HG03066 (cell line): ENCODE data around the gene CEP162.
"Not testable (repeated sequence)": the region's sequence is repeated elsewhere in the genome, so short reads cannot be mapped to it uniquely, and the experiment has no call there.

Source experiments
- ATAC-seq: cut with Tn5 transposase; IDR thresholded peaks from one replicate; pipeline ENCODE4 v1.9.1; 2021; ENCODE audit warnings: low read depth; ENCODE audit not compliant: unreplicated experiment

CEP162 gene

DNA sequence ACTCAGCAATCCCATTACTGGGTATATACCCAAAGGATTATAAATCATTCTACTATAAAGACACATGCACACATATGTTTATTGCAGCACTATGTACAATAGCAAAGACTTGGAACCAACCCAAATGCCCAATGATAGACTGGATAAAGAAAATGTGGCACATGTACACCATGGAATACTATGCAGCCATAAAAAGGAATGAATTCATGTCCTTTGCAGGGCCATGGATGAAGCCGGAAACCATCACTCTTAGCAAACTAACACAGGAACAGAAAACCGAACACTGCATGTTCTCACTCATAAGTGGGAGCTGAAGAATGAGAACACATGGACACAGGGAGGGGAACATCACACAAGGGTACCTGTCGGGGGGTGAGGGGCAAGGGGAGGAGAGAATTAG is 63.1 kb downstream of the CEP162 start:
- ATAC-seq: not testable (repeated sequence)

DNA sequence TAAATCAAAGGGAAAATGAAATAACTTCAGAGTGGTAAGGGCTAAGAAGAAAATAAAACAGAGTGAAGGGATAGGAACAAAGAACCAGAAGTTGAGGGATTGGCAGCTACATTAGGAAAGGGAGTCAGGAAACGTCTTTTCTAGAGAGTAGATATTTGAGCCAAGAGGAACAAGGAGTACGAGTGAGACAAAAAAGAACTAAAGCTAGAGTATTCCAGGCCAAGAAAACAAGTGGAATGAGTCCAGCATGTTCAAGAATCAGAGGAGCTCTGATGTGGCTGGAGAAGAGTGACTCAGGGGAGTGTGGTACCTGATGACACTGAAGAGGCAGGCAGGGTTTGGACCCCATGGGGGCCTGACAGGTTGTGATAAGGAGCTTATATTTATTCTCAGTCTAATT is 66.3 kb downstream of the CEP162 start:
- no peak for ATAC-seq

DNA sequence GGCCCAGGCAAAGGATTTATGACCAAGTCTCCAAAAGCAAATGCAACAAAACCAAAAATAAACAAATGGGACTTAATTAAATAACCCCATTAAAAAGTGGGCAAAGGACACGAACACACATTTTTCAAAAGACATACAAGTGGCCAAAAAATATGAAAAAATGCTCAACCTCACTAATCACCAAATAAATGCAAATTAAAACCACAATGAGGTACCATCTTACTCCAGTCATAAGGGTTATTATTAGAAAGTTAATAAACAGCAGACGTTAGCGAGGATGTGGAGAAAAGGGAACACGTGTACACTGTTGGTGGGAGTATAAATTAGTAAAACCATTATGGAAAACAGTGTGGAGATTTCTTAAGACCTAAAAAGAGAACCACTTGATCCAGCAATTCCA is 71.1 kb downstream of the CEP162 start:
- no peak for ATAC-seq

DNA sequence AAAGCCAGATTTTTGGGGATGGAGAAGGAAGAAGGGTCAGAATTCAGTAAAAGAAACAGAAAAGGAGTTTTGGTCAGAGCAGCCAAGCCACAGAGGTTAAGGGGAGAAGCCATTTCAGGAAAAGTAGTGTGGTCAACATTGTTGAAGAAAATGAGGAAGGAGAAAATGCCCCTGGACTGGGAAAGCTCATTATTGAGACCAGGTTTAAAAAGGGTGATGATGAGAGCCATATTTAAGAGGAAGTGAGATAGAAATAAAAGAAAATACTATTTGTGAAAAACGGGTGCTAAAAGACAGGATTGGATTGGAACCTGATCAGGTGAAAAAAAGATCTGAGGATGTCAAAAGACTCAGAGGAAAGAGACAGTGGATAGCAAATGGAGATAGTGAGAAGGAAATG is 75.8 kb downstream of the CEP162 start:
- no peak for ATAC-seq

DNA sequence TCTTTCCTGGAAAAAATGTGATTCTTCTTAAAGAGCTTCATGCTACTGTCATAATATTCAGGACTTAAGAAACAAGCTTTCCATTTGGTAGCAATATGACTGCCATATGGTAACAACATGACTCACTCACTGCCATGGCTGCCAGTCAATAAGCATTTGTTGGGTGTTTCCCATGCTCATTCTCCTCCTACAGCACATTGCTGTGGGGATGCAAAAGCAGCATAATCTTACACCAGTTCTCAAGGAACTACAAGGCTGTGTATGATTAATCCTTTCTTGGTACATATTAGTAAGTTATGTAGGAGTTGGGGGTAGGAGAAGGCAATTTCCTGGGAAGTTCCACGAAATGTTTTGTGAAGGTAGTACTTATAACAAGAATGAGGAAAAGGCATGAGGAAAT is 76.7 kb downstream of the CEP162 start:
- ATAC-seq: no peak

DNA sequence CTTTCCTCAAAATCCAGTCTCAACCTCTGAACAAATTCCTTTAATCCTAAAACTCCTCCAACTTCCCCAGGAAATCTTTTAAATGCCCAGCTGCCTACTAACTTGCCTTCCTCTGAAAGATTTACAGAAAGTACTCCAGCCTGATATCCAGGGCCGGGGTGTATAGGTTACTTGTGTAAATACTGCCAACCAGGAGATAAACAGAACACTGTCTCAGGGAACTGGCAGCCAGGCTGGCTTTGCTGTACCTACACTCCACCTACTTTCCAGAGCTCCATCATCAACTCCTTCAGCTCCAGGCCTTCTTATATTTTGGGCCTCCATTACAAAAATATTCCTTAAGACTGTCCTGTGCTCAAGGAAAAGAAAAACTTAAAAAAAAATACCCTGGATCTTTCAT is 85.9 kb downstream of the CEP162 start:
- ATAC-seq: no peak

DNA sequence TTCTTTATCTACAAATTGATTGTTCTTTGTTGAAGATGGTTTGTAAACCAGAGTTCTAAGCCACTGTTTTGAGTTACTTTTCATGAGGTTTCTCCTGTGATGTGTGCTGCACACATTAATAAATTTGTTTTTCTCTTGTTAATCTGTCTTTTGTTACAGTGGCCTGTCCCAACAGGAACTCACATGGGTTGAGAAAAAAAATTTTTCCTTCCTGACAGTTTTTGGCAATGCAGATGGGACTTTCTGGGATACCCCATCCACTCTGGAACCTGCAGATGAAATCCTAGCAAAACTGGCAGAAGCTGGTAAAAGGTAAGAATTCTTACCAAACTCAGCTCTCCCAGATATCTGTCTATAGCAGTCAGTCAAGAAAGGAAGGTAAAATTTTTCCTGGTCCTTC is 88.1 kb downstream of the CEP162 start:
- ATAC-seq: no peak

DNA sequence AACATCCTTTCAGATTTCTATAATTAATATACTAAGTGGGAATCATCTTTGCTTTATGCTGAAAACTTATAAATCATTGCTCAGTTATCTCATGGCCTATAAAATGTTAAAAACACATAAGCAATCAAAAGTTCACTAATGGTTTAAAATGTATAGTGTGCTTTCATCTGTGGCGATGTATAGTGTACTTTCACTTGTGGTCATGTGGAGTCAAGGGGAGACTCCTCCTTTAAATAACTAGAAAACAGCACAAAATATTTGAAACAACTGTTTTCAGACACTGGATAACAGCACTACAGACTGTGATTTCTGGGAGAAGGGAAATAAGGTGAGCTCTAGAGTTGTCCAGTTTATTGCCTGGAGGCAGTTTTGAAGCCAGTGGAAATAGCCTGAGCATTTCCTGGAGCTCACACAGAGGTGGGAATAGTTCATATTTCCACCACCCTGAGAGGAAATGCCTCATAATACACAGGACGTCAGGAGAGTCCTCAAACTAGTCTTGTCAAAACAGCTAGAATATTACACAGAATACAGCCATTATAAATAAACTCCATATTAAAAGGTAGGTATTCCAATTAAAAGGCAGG is 89.4 kb downstream of the CEP162 start:
- ATAC-seq: no peak

DNA sequence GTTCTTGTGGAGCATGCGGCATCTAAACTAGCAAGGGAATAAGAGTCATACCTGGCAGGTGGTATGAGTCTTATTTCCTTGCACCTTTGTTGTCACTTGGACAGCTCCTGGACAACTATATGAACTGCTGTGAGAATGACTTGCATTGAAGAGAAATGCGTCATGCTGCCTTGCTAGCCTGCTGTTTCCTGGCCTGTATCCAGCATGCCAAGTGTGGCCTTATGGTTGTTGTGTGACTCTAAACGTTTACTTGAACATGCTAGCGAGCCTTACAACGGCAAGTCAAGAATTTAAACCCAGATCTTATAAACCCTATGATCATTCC is 90.4 kb downstream of the CEP162 start:
- ATAC-seq: no peak

DNA sequence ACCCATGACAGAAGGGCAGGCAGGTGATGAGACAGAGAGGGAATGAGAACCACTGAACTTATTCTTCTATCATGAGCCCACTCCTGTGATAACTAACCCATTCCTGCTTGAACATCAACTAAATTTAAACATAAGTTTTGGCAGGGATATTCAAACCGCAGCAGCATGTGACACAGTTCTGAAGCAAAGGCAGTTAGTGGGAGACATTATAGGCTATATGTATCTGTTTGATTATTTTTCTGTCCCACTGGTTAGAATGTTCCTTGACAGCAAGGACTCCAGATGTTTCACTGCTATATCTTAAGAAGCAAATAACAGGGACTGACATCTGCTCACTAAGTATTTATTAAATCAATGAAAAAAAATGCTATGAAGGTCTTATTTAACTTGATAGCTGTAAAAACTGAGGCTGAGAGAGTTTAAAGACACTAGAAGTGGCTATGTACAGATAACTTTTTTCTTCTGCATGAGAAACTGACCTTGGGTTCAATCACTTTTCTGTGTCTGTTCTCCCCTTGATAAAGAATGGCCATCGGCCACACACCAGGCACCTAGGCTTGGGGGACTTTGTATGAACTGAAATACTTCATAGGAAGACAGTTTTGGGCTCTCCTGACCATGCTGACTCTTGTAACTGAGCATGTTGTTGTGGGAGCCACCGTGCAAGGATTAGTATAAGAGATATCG is 90.9 kb downstream of the CEP162 start:
- ATAC-seq: no peak

DNA sequence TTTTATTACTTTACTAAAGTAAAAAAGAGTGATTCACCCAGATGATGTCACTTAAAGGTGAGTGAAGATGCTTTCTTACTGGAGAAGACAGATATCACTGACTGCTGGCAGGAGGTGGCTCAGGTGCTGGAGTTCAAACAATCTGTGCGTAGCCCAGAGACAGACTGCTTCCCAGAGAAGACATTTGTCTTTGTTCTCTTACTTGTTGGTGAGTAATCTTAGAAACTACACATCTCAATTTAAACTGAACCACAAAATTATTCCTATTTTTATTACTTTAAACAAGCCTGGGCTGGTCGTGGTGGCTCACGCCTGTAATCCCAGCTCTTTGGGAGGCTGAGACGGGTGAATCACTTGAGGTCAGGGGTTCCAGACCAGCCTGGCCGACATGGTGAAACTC is 92.2 kb downstream of the CEP162 start:
- ATAC-seq: no peak

DNA sequence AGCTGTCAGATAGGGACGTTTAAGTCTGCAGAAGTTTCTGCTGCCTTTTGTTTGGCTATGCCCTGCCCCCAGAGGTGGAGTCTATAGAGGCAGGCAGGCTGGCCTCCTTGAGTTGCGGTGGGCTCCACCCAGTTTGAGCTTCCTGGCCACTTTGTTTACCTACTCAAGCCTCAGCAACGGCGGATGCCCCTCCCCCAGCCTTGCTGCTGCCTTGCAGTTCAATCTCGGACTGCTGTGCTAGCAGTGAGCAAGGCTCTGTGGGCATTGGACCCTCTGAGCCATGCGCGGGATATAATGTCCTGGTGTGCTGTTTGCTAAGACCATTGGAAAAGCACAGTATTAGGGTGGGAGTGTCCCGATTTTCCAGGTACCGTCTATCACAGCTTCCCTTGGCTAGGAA is 94.1 kb downstream of the CEP162 start:
- ATAC-seq: not testable (repeated sequence)

DNA sequence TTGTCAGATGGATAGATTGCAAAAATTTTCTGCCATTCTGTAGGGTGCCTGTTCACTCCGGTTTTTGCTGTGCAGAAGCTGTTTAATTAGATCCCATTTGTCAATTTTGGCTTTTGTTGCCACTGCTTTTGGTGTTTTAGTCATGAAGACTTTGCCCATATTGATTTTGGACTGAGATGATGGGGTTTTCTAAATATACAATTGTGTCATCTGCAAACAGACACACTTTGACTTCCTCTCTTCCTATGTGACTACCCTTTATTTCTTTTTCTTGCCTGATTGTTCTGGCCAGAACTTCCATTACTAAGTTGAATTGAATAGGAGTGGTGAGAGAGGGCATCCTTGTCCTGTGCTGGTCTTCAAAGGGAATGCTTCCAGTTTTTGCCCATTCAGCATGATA is 97.9 kb downstream of the CEP162 start:
- not testable (repeated sequence) for ATAC-seq

DNA sequence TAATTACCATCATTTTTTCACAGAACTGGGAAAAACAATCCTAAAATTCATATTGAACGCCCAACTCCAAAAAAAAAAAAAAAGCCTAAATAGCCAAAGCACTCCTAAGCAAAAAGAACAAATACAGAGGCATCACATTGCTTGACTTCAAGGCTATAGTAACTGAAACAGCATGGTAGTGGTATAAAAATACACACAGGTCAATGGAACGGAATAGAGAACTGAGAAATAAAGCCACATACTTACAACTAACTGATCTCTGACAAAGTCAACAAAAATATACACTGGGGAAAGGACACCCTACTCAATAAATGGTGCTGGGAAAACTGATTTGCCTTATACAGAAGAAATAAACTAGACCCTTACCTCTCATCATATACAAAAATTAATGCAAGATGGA is 104.3 kb downstream of the CEP162 start:
- no peak for ATAC-seq

DNA sequence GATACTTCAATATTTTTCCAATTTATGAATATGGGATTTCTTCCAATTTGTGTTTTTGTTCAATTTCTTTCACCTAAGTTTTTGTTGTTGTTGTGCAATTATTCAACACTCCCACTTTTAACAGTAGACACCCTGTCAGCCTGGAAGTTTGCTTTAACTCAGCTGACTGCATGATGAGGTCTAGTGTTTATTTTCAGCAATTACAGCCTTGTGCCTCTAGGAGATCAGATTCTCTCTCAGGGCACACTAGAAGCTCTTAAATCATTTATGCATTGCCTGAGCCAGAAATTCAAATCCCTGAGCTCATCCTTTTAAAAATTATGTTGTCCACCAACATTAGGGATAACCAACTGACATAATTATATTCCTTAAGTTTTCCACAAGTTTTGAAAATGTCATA is 108.2 kb downstream of the CEP162 start:
- no peak for ATAC-seq

DNA sequence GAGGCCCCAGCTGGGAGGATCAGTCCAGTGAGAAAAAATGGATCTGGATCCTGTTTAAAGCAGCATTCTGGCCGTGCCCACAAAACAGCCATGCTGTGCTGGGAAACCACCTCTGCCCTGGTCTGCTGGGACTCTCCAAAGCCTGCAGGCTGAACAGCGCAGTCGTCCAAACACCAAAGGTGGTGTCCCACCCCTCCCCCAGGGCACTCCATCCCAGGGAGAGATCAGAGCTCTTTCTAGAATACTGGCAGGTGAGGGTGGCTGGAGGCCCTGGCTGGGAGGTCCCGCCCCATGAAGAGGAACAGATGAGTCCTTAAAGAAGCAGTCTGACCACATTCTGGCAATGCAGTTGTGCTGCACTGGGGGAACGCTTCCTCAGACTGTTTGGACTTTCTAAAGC is 109.3 kb downstream of the CEP162 start:
- no peak for ATAC-seq

DNA sequence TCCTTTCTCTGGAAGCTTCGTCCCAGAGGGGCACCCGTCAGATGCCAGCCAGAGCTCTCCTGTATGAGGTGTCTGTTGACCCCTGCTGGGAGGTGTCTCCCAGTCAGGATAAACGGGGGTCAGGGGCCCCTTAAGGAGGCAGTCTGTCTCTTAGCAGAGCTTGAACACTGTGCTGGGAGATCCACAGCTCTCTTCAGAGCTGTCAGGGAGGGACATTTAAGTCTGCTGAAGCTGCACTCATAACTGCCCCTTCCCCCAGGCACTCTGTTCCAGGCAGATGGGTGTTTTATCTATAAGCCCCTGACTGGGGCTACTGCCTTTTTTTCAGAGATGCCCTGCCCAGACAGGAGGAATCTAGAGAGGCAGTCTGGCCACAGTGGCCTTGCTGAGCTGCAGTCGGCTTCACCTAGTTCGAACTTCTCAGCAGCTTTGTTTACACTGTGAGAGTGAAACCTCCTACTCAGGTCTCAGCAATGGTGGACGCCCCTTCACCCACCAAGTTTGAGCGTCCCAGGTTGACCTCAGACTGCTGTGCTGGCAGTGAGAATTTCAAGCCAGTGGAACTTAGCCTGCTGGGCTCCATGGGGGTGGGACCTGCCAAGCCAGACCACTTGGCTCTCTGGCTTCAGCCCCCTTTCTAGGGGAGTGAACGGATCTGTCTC is 112.4 kb downstream of the CEP162 start:
- ATAC-seq: not testable (repeated sequence)

DNA sequence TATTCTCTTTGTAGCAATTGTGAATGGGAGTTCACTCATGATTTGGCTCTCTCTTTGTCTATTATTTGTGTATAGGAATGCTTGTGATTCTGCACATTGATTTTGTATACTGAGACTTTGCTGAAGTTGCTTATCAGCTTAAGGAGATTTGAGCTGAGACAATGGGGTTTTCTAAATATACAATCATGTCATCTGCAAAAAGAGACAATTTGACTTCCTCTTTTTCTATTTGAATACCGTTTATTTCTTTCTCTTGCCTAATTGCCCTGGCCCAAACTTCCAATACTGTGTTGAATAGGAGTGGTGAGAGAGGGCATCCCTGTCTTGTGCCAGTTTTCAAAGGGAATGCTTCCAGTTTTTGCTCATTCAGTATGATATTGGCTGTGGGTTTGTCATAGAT is 116.1 kb downstream of the CEP162 start:
- ATAC-seq: not testable (repeated sequence)

DNA sequence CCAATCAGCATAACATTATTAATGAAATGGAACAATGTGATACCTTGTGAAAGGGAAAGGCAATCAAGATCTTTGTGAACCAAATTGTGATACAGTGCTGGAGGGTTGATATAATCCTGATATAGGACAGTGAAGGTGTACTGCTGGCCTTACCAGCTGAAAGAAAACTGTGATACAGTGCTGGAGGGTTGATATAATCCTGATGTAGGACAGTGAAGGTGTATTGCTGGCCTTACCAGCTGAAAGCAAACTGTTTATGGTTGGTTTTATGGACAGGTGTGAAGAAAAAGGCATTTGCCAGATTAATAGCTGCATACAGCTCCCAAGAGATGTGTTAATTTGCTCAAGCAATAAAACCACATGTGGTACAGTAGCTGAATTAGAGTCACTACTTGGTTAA is 119.9 kb downstream of the CEP162 start:
- no peak for ATAC-seq

DNA sequence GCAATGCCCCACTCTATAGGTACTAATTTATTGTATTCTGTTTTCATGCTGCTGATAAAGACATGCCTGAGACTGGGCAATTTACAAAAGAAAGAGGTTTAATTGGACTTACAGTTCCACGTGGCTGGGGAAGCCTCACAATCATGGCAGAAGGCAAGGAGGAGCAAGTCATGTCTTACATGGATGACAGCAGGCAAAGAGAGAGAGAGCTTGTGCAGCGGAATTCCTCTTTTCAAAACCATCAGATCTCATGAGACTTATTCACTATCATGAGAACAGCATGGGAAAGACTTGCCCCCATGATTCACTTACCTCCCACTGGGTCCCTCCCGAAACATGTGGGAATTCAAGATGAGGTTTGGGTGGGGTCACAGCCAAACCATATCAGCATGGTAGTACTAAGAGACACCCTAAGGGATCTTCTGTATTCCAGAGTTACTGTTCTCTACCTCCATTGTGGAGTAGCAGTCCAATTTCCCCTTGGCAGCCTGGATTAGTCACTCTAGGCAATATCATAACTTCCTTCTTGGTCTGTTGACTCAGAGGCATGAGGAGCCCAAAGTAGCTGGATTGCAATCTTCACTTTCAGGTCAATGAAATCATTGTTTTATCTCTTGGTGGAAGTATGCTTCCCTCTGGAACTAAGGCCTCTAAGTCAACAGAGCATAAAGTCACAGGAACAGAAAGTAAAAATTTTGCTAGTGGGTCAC is 122.1 kb downstream of the CEP162 start:
- ATAC-seq: not testable (repeated sequence)

DNA sequence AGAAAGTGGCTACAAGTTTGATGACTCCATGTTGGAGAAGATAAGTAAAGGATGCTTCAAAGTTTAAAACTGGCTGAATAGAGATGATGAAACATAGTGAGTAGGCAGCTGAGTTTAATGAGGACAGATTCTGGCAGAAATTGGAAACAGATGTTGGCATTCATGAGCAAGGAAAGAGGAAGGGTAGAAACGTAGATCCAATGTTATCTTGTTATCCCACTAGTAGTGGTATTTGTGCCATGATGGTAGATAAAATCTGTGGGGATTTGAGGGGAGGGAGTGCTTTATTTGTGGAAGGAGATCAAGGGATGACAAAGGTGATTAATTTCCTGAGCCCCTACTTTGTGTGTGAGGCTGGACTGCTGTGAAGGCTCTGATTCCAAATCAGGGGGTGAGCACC is 124.4 kb downstream of the CEP162 start:
- ATAC-seq: no peak

DNA sequence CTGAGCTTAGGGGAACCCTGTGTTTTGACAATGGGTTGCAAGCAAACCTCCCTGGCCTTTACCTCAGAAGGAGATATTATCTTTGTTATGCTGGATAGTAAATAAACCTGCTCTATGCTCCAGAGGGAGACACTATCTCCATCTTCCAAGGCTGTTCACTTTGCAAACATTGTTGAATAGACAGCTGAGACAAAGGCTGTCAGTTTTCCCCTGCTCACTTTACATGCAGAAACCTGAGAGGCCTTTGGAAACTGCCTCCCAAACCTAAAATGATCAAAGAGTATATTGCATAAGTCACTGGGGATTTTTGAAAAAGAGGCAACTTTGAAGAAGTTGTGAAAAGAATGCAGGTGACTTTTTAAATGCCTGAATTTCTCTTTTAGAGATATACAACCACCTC is 132.3 kb downstream of the CEP162 start:
- ATAC-seq: no peak
